Caco-2 (cell line): ENCODE results near the gene MDP1. TPM values are rescaled to one million over a fixed set of nuclear protein-coding genes. Genes with fewer than 3 reads are reported as not detected.

ENCODE experiments used
- BruUV-seq: library from RNA; stranded (reverse); fragments of 400-500 nt; replicated peaks from 2 replicates; lab custom pipeline; 2021; lab: Mats Ljungman, UMichigan
- CTCF ChIA-PET: fragments of 300-600 bp; sonication (Branson Sonifier 250); formaldehyde crosslinking; loops from one replicate; lab custom pipeline; 2022; ENCODE audit warnings: antibody characterized with exemption; lab: Charles Lee
- POLR2A ChIA-PET: fragments of 300-600 bp; sonication (Branson Sonifier 250); formaldehyde crosslinking; loops from one replicate; lab custom pipeline; 2022; ENCODE audit warnings: antibody characterized with exemption; lab: Charles Lee
- DNase-seq, 2 experiments: peaks; one replicate each; pipeline versions ENCODE4 v3.0.0 to v3.0.0-alpha.2; 2020 to 2022
- H3K27me3 ChIP-seq: replicated peaks from 2 replicates; pipeline ENCODE4 v1.6.0; 2011; ENCODE audit warnings: low read length; ENCODE audit not compliant: control insufficient read depth, insufficient read depth
- H3K36me3 ChIP-seq: 2 replicates; pipeline ENCODE4 v1.5.1; 2011; ENCODE audit warnings: low read length; ENCODE audit not compliant: control insufficient read depth, insufficient read depth
- H3K4me1 ChIP-seq: fragments of 250-450 bp; sonication (Bioruptor Pico); 2 replicates; pipeline ENCODE4 v1.5.1; 2020; ENCODE audit warnings: mild to moderate bottlenecking
- H3K4me3 ChIP-seq: 2 replicates; pipeline ENCODE4 v1.5.1; 2011; ENCODE audit warnings: low read depth, mild to moderate bottlenecking, control low read depth, low read length
- H3K9me3 ChIP-seq: fragments of 250-450 bp; sonication (Bioruptor Pico); 2 replicates; pipeline ENCODE4 v1.5.1; 2020; ENCODE audit warnings: mild to moderate bottlenecking, moderate library complexity
- H3K27ac Mint-ChIP-seq: one replicate; pipeline ENCODE4 v1.8.0; 2022; ENCODE audit warnings: mixed read lengths; ENCODE audit not compliant: unreplicated experiment
- H3K27me3 Mint-ChIP-seq: one replicate; pipeline ENCODE4 v1.8.0; 2022; ENCODE audit warnings: mixed read lengths; ENCODE audit not compliant: insufficient read depth, unreplicated experiment
- H3K36me3 Mint-ChIP-seq: one replicate; pipeline ENCODE4 v1.8.0; 2022; ENCODE audit warnings: mild to moderate bottlenecking, mixed read lengths; ENCODE audit not compliant: insufficient read depth, unreplicated experiment
- H3K4me1 Mint-ChIP-seq: one replicate; pipeline ENCODE4 v1.8.0; 2022; ENCODE audit warnings: low read depth, mixed read lengths; ENCODE audit not compliant: unreplicated experiment
- H3K4me3 Mint-ChIP-seq: one replicate; pipeline ENCODE4 v1.8.0; 2022; ENCODE audit warnings: mild to moderate bottlenecking, moderate library complexity, mixed read lengths; ENCODE audit not compliant: unreplicated experiment
- H3K9me3 Mint-ChIP-seq: one replicate; pipeline ENCODE4 v1.8.0; 2022; ENCODE audit warnings: mixed read lengths; ENCODE audit not compliant: unreplicated experiment
- intact Hi-C: fragments of 100-400 bp; cut with micrococcal nuclease; formaldehyde crosslinking; loops from one replicate; pipeline ENCODE4 v1.10.0; 2022; ENCODE audit not compliant: unreplicated experiment
- total RNA-seq: library from RNA; stranded (reverse); gene quantifications from 2 replicates; pipeline ENCODE4 v1.2.3, GENCODE V29; 2022
- TF ChIP-seq, protein P1 (sequence below), 2 experiments: fragments of 200-600 bp in 1 of 2; IDR thresholded peaks; 1 replicate in 1 of 2; 2 replicates in 1 of 2; pipeline versions ENCODE4 v1.5.1 to v1.8.0; 2011 to 2022; ENCODE audit warnings: antibody characterized with exemption in 1 of 2, control low read depth in 1 of 2, inconsistent platforms in 1 of 2, low read depth in 1 of 2, low read length in 1 of 2, mild to moderate bottlenecking in 1 of 2, moderate library complexity in 1 of 2; ENCODE audit not compliant: insufficient read depth in 1 of 2, severe bottlenecking in 1 of 2, unreplicated experiment in 1 of 2

MDP1 gene
- total RNA-seq, 1 experiment from 2014 or later = 20.5 TPM

DNA sequence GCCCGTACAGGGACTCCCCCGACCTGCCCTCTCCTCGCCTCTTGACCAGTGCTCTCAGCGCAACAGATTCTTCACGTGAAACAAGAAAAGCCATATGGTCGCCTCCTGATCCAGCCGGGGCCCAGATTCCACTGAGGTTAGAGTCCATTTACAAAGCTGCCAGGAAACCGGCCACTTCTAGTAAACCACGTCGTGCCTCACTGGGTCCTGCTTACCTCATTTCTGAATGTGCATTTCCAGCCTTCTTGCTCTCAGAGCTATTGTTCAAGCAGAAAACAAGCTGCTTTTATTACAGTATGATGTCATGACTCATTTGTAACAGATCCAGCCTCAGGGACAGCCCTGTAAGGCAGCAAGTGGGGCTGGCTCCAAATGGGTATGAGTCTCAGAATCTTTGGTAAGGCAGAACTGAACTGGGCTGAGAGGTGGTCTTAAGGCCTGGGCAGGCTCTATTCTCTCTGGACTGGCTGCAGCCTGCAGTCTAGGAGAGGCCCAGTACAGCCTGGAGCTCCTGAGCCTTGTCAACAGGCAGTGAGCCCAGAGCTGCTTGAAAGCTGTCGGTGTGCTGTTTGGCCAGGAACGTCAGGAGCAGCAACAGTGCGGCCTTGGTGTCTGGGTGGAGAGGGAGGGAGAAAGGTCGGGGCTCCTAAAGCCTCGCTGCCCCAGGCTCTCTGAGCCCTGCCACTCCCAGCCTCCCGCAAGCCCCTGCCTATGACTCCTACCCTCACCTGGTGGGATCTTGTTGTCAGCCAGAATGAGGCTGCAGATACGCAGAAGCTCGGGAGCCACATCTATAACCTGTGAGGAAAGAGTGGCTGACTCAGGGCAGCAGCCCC, 35.7 kb downstream of the MDP1 start:
- H3K36me3 ChIP-seq = no peaks in the 10 kb centered on the region; the same call in none of the 2 replicates
- intact Hi-C loops = no loop called here
- no peaks in the 10 kb centered on the region for H3K9me3 ChIP-seq
- TF ChIP-seq, protein P1, sequence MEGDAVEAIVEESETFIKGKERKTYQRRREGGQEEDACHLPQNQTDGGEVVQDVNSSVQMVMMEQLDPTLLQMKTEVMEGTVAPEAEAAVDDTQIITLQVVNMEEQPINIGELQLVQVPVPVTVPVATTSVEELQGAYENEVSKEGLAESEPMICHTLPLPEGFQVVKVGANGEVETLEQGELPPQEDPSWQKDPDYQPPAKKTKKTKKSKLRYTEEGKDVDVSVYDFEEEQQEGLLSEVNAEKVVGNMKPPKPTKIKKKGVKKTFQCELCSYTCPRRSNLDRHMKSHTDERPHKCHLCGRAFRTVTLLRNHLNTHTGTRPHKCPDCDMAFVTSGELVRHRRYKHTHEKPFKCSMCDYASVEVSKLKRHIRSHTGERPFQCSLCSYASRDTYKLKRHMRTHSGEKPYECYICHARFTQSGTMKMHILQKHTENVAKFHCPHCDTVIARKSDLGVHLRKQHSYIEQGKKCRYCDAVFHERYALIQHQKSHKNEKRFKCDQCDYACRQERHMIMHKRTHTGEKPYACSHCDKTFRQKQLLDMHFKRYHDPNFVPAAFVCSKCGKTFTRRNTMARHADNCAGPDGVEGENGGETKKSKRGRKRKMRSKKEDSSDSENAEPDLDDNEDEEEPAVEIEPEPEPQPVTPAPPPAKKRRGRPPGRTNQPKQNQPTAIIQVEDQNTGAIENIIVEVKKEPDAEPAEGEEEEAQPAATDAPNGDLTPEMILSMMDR (IDR thresholded peaks at IDR 0.05; ENCODE audit: insufficient read depth in 1 of 2, low read depth in 1 of 2, low read length in 1 of 2, severe bottlenecking in 1 of 2, unreplicated experiment in 1 of 2) = no peak
- ChIA-PET POLR2A (interaction anchor here (0.5 kb wide), 1 partner anchor 44 kb away, joined by 4 read pairs; the partner anchor contains the start of gene PSME1), CTCF (no interaction called here)
- no TSS peak for BruUV-seq
- H3K4me1 ChIP-seq = no peaks in the 10 kb centered on the region
- no peaks in the 10 kb centered on the region for H3K9me3 Mint-ChIP-seq
- no peak overlapping the region for H3K4me3 Mint-ChIP-seq
- no peak overlapping the region for H3K27ac Mint-ChIP-seq
- H3K36me3 Mint-ChIP-seq = peaks cover 44% of the 10 kb centered on the region
- H3K4me1 Mint-ChIP-seq = no peaks in the 10 kb centered on the region
- no peaks in the 10 kb centered on the region for H3K27me3 ChIP-seq
- no peak for DNase-seq
- H3K27me3 Mint-ChIP-seq = no peaks in the 10 kb centered on the region
- H3K4me3 ChIP-seq = no peak overlapping the region

DNA sequence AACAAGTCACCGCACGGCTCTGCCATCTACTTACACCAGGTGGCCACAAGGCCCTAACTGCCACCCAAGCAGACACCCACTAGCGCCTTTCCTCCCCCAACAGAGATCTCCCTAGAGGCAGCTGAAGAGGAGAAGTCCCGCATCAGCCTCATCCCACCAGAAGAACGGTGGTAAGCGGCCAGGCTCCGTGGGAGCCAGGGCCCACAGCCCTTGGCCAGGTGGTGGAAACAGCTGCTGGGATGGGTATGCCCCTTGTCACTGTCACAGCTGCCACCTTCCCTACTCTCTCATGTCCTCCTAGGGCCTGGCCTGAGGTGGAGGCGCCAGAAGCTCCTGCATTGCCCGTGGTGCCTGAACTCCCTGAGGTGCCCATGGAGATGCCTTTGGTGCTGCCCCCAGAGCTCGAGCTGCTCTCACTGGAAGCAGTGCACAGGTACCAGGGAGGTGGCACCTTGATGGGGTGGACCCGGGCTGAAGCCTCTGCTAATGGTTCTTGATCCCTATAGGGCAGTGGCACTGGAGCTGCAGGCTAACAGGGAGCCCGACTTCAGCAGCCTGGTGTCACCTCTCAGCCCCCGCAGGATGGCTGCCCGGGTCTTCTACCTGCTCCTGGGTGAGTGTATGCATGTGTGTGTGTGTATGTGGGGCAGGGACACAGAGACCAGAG, 36.4 kb downstream of the MDP1 start:
- no peaks in the 10 kb centered on the region for H3K4me1 Mint-ChIP-seq
- H3K36me3 Mint-ChIP-seq = peaks cover 38% of the 10 kb centered on the region
- TF ChIP-seq, protein P1 (IDR thresholded peaks at IDR 0.05; ENCODE audit: insufficient read depth in 1 of 2, low read depth in 1 of 2, low read length in 1 of 2, severe bottlenecking in 1 of 2, unreplicated experiment in 1 of 2) = no peak
- ChIA-PET CTCF (no interaction called here), POLR2A (interaction anchor here (1.0 kb wide), 1 partner anchor 62 kb away, joined by 4 read pairs; no protein-coding TSS in a partner anchor)
- no peak overlapping the region for H3K4me3 Mint-ChIP-seq
- no peak for DNase-seq
- no peaks in the 10 kb centered on the region for H3K27me3 Mint-ChIP-seq
- no peaks in the 10 kb centered on the region for H3K4me1 ChIP-seq
- BruUV-seq = no TSS peak
- H3K9me3 ChIP-seq = no peaks in the 10 kb centered on the region
- no peak overlapping the region for H3K4me3 ChIP-seq
- no peaks in the 10 kb centered on the region; the same call in none of the 2 replicates for H3K36me3 ChIP-seq
- no peak overlapping the region for H3K27ac Mint-ChIP-seq
- no peaks in the 10 kb centered on the region for H3K9me3 Mint-ChIP-seq
- intact Hi-C loops = no loop called here
- no peaks in the 10 kb centered on the region for H3K27me3 ChIP-seq

DNA sequence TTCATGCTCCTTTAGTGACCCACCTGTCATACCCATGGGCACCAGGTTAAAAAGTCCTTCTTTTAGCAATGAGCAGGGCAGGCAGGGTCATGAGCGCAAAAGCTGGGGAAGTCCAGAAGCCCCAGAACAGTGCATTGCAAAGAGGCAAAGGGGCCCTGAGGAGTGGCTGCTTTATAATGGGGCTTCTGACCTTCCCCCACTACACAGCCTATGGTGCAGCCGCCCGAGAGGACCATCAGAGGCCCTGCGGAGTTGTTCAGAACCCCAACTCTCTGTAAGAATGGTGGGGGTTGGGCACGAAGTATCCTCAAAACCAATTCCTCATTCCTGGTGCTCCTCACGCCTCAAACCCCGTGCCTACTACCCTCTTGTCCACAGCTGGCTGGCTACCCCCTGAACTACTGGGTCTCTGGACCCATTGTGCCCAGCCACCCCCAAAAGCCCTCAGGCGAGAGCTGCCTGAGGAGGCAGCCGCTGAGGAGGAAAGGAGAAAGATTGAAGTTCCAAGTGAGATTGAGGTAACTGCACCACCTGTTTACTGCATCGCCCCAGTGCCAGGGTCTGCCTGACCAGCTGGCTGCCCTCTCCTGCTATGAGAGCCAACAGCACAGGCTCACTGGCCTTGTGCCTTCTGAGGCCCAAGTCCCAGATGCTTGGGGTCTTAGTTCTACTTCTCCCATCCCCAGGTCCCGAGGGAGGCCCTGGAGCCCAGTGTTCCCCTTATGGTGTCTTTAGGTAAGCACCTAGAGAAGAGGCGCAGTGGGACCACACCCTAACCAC, 37.3 kb downstream of the MDP1 start:
- H3K36me3 Mint-ChIP-seq = peaks cover 38% of the 10 kb centered on the region
- ChIA-PET CTCF (no interaction called here), POLR2A (interaction anchor here (1.0 kb wide), 1 partner anchor 63 kb away, joined by 4 read pairs; no protein-coding TSS in a partner anchor)
- no peaks in the 10 kb centered on the region for H3K4me1 ChIP-seq
- H3K4me3 Mint-ChIP-seq = no peak overlapping the region
- no peaks in the 10 kb centered on the region for H3K27me3 ChIP-seq
- DNase-seq = no peak
- no peak overlapping the region for H3K27ac Mint-ChIP-seq
- no TSS peak for BruUV-seq
- intact Hi-C loops = no loop called here
- H3K9me3 ChIP-seq = no peaks in the 10 kb centered on the region
- H3K4me1 Mint-ChIP-seq = no peaks in the 10 kb centered on the region
- H3K27me3 Mint-ChIP-seq = no peaks in the 10 kb centered on the region
- H3K9me3 Mint-ChIP-seq = no peaks in the 10 kb centered on the region
- no peak overlapping the region for H3K4me3 ChIP-seq
- TF ChIP-seq, protein P1 (IDR thresholded peaks at IDR 0.05; ENCODE audit: insufficient read depth in 1 of 2, low read depth in 1 of 2, low read length in 1 of 2, severe bottlenecking in 1 of 2, unreplicated experiment in 1 of 2) = no peak
- H3K36me3 ChIP-seq = no peaks in the 10 kb centered on the region; the same call in none of the 2 replicates
